ENCODE data around the gene TUBA4A. TPM values are rescaled to one million over a fixed set of nuclear protein-coding genes. Genes with fewer than 3 reads are reported as not detected.

The TUBA4A gene
- total RNA-seq, 1 donor from 2014 or later, result not detected

DNA sequence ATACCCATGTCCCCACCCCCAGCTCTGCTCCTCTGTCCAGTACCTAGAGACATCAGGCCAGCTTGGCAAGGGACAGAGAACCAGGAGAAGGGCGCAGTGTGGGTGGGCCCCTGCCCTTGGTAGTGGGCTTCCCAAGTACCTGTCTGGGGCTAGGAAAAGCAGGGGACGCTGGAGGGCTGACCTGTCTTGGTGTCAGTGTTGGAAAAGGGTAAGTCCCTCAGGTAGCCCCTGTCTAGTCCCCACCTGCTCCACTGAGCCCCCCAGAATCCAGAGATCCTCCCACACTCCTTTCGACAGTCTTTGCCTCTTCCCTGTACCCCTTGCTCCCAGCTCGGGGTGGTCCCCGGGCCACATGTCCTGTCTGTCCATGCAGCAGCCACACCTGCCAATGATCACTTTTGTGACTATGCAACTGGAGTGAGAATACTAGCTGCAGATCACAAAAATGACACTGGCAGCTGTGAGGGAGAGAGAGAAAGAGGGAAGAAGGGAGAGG lies 40.1 kb upstream of the TUBA4A start:
- H3K79me2 ChIP-seq (ENCODE audit: low read depth), result no peaks in the 10 kb centered on the region
- H3K36me3 ChIP-seq, result no peaks in the 10 kb centered on the region
- H3K27ac ChIP-seq, result no peak overlapping the region
- no peaks in the 10 kb centered on the region for H3K9me3 ChIP-seq (ENCODE audit: low read depth)
- H2AFZ ChIP-seq (replicated peaks), result peak overlapping the region; percentile 80
- Mint-ChIP-seq H3K4me3 (peak overlapping the region; percentile 77), H3K27me3 (ENCODE audit: insufficient read depth, low read depth) (peaks cover 11% of the 10 kb centered on the region), H3K9me3 (no peaks in the 10 kb centered on the region), H3K4me1 (peaks cover 19% of the 10 kb centered on the region), H3K27ac (peak overlapping the region; percentile 16), H3K36me3 (no peaks in the 10 kb centered on the region)
- H3K4me2 ChIP-seq, result peak overlapping the region; percentile 79
- DNase-seq (ENCODE audit: low spot score), result no peak
- TF ChIP-seq, protein P1, sequence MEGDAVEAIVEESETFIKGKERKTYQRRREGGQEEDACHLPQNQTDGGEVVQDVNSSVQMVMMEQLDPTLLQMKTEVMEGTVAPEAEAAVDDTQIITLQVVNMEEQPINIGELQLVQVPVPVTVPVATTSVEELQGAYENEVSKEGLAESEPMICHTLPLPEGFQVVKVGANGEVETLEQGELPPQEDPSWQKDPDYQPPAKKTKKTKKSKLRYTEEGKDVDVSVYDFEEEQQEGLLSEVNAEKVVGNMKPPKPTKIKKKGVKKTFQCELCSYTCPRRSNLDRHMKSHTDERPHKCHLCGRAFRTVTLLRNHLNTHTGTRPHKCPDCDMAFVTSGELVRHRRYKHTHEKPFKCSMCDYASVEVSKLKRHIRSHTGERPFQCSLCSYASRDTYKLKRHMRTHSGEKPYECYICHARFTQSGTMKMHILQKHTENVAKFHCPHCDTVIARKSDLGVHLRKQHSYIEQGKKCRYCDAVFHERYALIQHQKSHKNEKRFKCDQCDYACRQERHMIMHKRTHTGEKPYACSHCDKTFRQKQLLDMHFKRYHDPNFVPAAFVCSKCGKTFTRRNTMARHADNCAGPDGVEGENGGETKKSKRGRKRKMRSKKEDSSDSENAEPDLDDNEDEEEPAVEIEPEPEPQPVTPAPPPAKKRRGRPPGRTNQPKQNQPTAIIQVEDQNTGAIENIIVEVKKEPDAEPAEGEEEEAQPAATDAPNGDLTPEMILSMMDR (IDR thresholded peaks at IDR 0.05), result no peak
- TF ChIP-seq EZH2 (IDR thresholded peaks at IDR 0.05), result no peak
- TF ChIP-seq EZH2phosphoT487 (IDR thresholded peaks at IDR 0.05), result no peak
- peak overlapping the region; percentile 77 for H3K4me3 ChIP-seq
- no peaks in the 10 kb centered on the region for H4K20me1 ChIP-seq (ENCODE audit: low read depth)
- no peak overlapping the region for H3K9ac ChIP-seq
- peaks cover 4% of the 10 kb centered on the region for H3K4me1 ChIP-seq
- H3F3A ChIP-seq (ENCODE audit: low read depth), result no peaks in the 10 kb centered on the region
- H3K27me3 ChIP-seq, result peaks cover 34% of the 10 kb centered on the region

DNA sequence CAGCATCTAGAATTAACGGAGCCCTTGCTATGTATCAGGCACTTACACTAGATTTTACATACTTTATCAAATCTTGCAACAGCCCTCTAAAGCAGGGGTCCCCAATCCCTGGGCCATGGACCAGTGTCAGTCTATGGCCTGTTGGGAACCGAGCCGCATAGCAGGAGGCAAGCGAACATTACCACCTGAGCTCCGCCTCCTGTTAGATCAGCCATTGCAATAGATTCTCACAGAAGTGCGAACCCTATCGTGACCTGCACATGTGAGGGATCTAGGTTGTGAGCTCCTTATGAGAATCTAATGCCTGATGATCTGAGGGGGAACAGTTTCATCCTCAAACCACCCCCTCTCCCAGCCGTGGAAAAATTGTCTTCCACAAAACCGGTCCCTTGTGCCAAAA lies 38.9 kb upstream of the TUBA4A start:
- Histone ChIP-seq H3K4me3 (no peak overlapping the region), H3K27me3 (peaks cover 34% of the 10 kb centered on the region), H2AFZ (replicated peaks) (no peak overlapping the region), H3K4me1 (peaks cover 4% of the 10 kb centered on the region), H3K9me3 (ENCODE audit: low read depth) (no peaks in the 10 kb centered on the region), H3K9ac (no peak overlapping the region), H3K36me3 (no peaks in the 10 kb centered on the region), H3K79me2 (ENCODE audit: low read depth) (no peaks in the 10 kb centered on the region), H3K4me2 (no peak overlapping the region), H3F3A (ENCODE audit: low read depth) (no peaks in the 10 kb centered on the region), H4K20me1 (ENCODE audit: low read depth) (no peaks in the 10 kb centered on the region), H3K27ac (no peak overlapping the region)
- no peak overlapping the region for H3K4me3 Mint-ChIP-seq
- peaks cover 15% of the 10 kb centered on the region for H3K4me1 Mint-ChIP-seq
- H3K27ac Mint-ChIP-seq, result no peak overlapping the region
- H3K27me3 Mint-ChIP-seq (ENCODE audit: insufficient read depth, low read depth), result peaks cover 10% of the 10 kb centered on the region
- DNase-seq (ENCODE audit: low spot score), result no peak
- H3K9me3 Mint-ChIP-seq, result no peaks in the 10 kb centered on the region
- TF ChIP-seq EZH2 (IDR thresholded peaks at IDR 0.05), result no peak
- TF ChIP-seq, protein P1 (IDR thresholded peaks at IDR 0.05), result no peak
- TF ChIP-seq EZH2phosphoT487 (IDR thresholded peaks at IDR 0.05), result no peak
- no peaks in the 10 kb centered on the region for H3K36me3 Mint-ChIP-seq

DNA sequence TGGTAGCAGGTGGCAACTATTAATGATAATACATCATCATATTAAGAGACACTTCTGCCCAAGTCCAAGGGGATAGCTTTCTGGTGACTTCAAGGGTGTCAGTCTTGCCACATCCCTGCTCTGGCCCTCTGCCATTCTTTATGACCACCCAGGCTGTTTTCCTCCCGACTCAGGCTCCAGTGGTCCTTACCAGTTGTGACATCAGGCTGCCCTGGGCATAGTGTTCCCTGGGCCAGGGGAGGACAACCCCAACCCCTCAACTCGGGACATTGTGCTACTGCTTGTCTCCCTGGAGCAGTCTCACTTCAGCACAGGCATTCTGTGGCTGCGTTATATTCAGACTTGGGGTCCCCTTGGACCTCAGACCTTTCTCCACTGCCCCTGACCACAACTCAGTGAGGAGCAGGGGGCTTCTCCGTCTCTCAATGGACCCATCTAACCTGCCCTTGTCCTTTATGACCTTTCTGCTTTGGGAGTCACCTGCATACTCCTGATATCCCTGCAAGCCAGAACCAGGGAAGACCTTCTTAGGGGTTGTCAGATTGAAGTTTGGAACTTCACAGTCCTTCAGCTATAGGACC lies 38.3 kb upstream of the TUBA4A start:
- TF ChIP-seq EZH2 (IDR thresholded peaks at IDR 0.05), result no peak
- TF ChIP-seq, protein P1 (IDR thresholded peaks at IDR 0.05), result no peak
- TF ChIP-seq EZH2phosphoT487 (IDR thresholded peaks at IDR 0.05), result no peak
- H3K9ac ChIP-seq, result no peak overlapping the region
- H3K4me1 ChIP-seq, result peaks cover 4% of the 10 kb centered on the region
- H2AFZ ChIP-seq (replicated peaks), result no peak overlapping the region
- no peaks in the 10 kb centered on the region for H3K36me3 ChIP-seq
- Mint-ChIP-seq H3K36me3 (no peaks in the 10 kb centered on the region), H3K4me1 (peaks cover 15% of the 10 kb centered on the region), H3K4me3 (no peak overlapping the region), H3K27ac (no peak overlapping the region), H3K27me3 (ENCODE audit: insufficient read depth, low read depth) (peaks cover 11% of the 10 kb centered on the region), H3K9me3 (no peaks in the 10 kb centered on the region)
- no peaks in the 10 kb centered on the region for H3K9me3 ChIP-seq (ENCODE audit: low read depth)
- no peak overlapping the region for H3K27ac ChIP-seq
- no peaks in the 10 kb centered on the region for H3K79me2 ChIP-seq (ENCODE audit: low read depth)
- peaks cover 31% of the 10 kb centered on the region for H3K27me3 ChIP-seq
- no peaks in the 10 kb centered on the region for H4K20me1 ChIP-seq (ENCODE audit: low read depth)
- no peak overlapping the region for H3K4me2 ChIP-seq
- no peak overlapping the region for H3K4me3 ChIP-seq
- DNase-seq (ENCODE audit: low spot score), result no peak
- H3F3A ChIP-seq (ENCODE audit: low read depth), result no peaks in the 10 kb centered on the region
